HCT116 (cell line): ENCODE results near the gene PAPPA2. TPM values are rescaled to one million over a fixed set of nuclear protein-coding genes. Genes with fewer than 3 reads are reported as not detected.

Experiments used
- ATAC-seq: fragments of 200-7000 bp; cut with Tn5 transposase; 2 replicates; pipeline ENCODE4 v1.9.1; 2020; ENCODE audit warnings: mild to moderate bottlenecking, moderate library complexity
- BruUV-seq: library from RNA; stranded (reverse); fragments of 400-500 nt; replicated peaks from 2 replicates; lab custom pipeline; 2021; lab: Mats Ljungman, UMichigan
- CTCF ChIA-PET: fragments of 300-600 bp; sonication (Branson Sonifier 250); formaldehyde crosslinking; loops from one replicate; lab custom pipeline; 2021; ENCODE audit warnings: antibody characterized with exemption; lab: Charles Lee
- POLR2A ChIA-PET: fragments of 300-600, 350-600 bp; sonication (Branson Sonifier 250); formaldehyde crosslinking; loops from one replicate; lab custom pipeline; 2021; ENCODE audit warnings: antibody characterized with exemption; lab: Charles Lee
- RAD21 ChIA-PET, 2 experiments: fragments of 300-600 bp; sonication (Branson Sonifier 250); formaldehyde crosslinking; loops; one replicate each; lab custom pipeline; 2023; ENCODE audit warnings: low total read pairs in 2 of 2; ENCODE audit not compliant: uncharacterized antibody in 2 of 2, unreplicated experiment in 2 of 2, low non-redundant PET in 1 of 2; lab: Charles Lee
- DNase-seq: peaks from one replicate; pipeline ENCODE4 v3.0.0-alpha.2; 2010; ENCODE audit warnings: low read depth, low spot score
- H2AFZ ChIP-seq: fragments of 200-600 bp; shearing (Covaris generic), sonication (generic); 2 replicates; pipeline ENCODE4 v1.6.1; 2017; ENCODE audit warnings: low read depth, mixed run types, mixed read lengths, antibody characterized with exemption, low read length; ENCODE audit not compliant: poor library complexity, severe bottlenecking
- H3K27ac ChIP-seq: 2 replicates; pipeline ENCODE4 v1.5.1; 2012; ENCODE audit warnings: low read depth, low read length
- H3K27me3 ChIP-seq: fragments of 200-600 bp; sonication (generic); 2 replicates; pipeline ENCODE4 v1.6.1; 2016; ENCODE audit warnings: mixed run types, low read length, mixed read lengths; ENCODE audit not compliant: insufficient read depth
- H3K36me3 ChIP-seq, 2 experiments: fragments of 200-500 bp in 1 of 2; fragments of 200-600 bp in 1 of 2; sonication (Bioruptor generic) in 1 of 2; sonication (generic) in 1 of 2; 2 replicates each; pipeline versions ENCODE4 v1.5.1 to v1.6.1; 2014 to 2016; ENCODE audit warnings: low read length in 2 of 2, inconsistent platforms in 1 of 2, mixed read lengths in 1 of 2, mixed run types in 1 of 2; ENCODE audit not compliant: insufficient read depth in 2 of 2, control insufficient read depth in 1 of 2
- H3K4me1 ChIP-seq, 2 experiments: fragments of 200-600 bp in 1 of 2; sonication (generic) in 1 of 2; 2 replicates each; pipeline versions ENCODE4 v1.5.1 to v1.6.1; 2012 to 2017; ENCODE audit warnings: low read length in 2 of 2, inconsistent platforms in 1 of 2, mild to moderate bottlenecking in 1 of 2, mixed read lengths in 1 of 2, mixed run types in 1 of 2, moderate library complexity in 1 of 2; ENCODE audit not compliant: insufficient read depth in 2 of 2, control insufficient read depth in 1 of 2
- H3K4me2 ChIP-seq: fragments of 200-600 bp; sonication (generic); 2 replicates; pipeline ENCODE4 v1.6.1; 2017; ENCODE audit warnings: mixed run types, low read length, mixed read lengths
- H3K4me3 ChIP-seq, 2 experiments: fragments of 200-600 bp in 1 of 2; sonication (generic) in 1 of 2; replicated peaks in 1 of 2; 2 replicates each; pipeline ENCODE4 v1.5.1; 2011 to 2016; ENCODE audit warnings: low read length in 2 of 2, control low read depth in 1 of 2, low read depth in 1 of 2, mild to moderate bottlenecking in 1 of 2, mixed read lengths in 1 of 2, mixed run types in 1 of 2
- H3K79me2 ChIP-seq: fragments of 200-600 bp; sonication (generic); 2 replicates; pipeline ENCODE4 v1.6.1; 2017; ENCODE audit warnings: mild to moderate bottlenecking, mixed run types, low read length, moderate library complexity, mixed read lengths; ENCODE audit not compliant: insufficient read depth
- H3K9ac ChIP-seq: fragments of 200-600 bp; sonication (generic); 2 replicates; pipeline ENCODE4 v1.6.1; 2016; ENCODE audit warnings: low read length, mixed read lengths
- H3K9me2 ChIP-seq: fragments of 200-600 bp; sonication (generic), shearing (Covaris generic); 2 replicates; pipeline ENCODE4 v1.6.1; 2017; ENCODE audit warnings: mixed run types, mild to moderate bottlenecking, moderate library complexity; ENCODE audit not compliant: insufficient read depth
- H3K9me3 ChIP-seq, 2 experiments: fragments of 200-500 bp in 1 of 2; fragments of 200-600 bp in 1 of 2; sonication (Bioruptor generic) in 1 of 2; sonication (generic) in 1 of 2; 2 replicates each; pipeline ENCODE4 v1.6.1; 2014 to 2017; ENCODE audit warnings: low read length in 2 of 2, mixed read lengths in 2 of 2, inconsistent platforms in 1 of 2, low read depth in 1 of 2, mild to moderate bottlenecking in 1 of 2, mixed run types in 1 of 2, moderate library complexity in 1 of 2; ENCODE audit not compliant: control insufficient read depth in 1 of 2, insufficient read depth in 1 of 2
- H4K20me1 ChIP-seq: fragments of 200-600 bp; sonication (generic), shearing (Covaris generic); 2 replicates; pipeline ENCODE4 v1.6.1; 2017; ENCODE audit warnings: mixed run types, mild to moderate bottlenecking, moderate library complexity; ENCODE audit not compliant: insufficient read depth
- CBX3 ChIP-seq: IDR thresholded peaks from 2 replicates; pipeline ENCODE4 v1.6.1; 2012; ENCODE audit warnings: low read depth
- CEBPB ChIP-seq: IDR thresholded peaks from 2 replicates; pipeline ENCODE4 v1.6.1; 2012; ENCODE audit warnings: low read depth
- CTCF ChIP-seq, 3 experiments: fragments of 200-600 bp in 1 of 3; sonication (generic) in 1 of 3; IDR thresholded peaks in 2 of 3; conservative IDR thresholded peaks in 1 of 3; 2 replicates each; pipeline ENCODE4 v1.5.1; 2012 to 2017; ENCODE audit warnings: low read depth in 2 of 3, low read length in 2 of 3, antibody characterized with exemption in 1 of 3, borderline replicate concordance in 1 of 3, control low read depth in 1 of 3, mild to moderate bottlenecking in 1 of 3, mixed read lengths in 1 of 3, mixed run types in 1 of 3, moderate library complexity in 1 of 3; ENCODE audit not compliant: insufficient read depth in 1 of 3
- EZH2 ChIP-seq: fragments of 200-600 bp; sonication (generic); IDR thresholded peaks from 2 replicates; pipeline ENCODE4 v1.6.1; 2017; ENCODE audit warnings: antibody characterized with exemption, mixed run types
- EZH2phosphoT487 ChIP-seq: fragments of 200-600 bp; IDR thresholded peaks from 2 replicates; pipeline ENCODE4 v1.6.1; 2018; ENCODE audit warnings: antibody characterized with exemption, borderline replicate concordance
- FOSL1 ChIP-seq: IDR thresholded peaks from 2 replicates; pipeline ENCODE4 v1.6.1; 2012; ENCODE audit warnings: low read depth
- POLR2A ChIP-seq: IDR thresholded peaks from 2 replicates; pipeline ENCODE4 v1.7.0; 2011; ENCODE audit warnings: borderline replicate concordance; ENCODE audit not compliant: insufficient read depth, insufficient read length; ENCODE audit errors: extremely low read depth
- POLR2AphosphoS5 ChIP-seq: IDR thresholded peaks from 2 replicates; pipeline ENCODE4 v1.6.1; 2011; ENCODE audit warnings: mild to moderate bottlenecking, low read depth, low read length, moderate library complexity
- SIN3A ChIP-seq: IDR thresholded peaks from 2 replicates; pipeline ENCODE4 v1.6.1; 2012; ENCODE audit warnings: low read depth
- SRF ChIP-seq: IDR thresholded peaks from 2 replicates; pipeline ENCODE4 v1.6.1; 2012; ENCODE audit warnings: low read depth
- TCF7L2 ChIP-seq: IDR thresholded peaks from 2 replicates; pipeline ENCODE4 v1.7.0; 2011; ENCODE audit warnings: borderline replicate concordance, inconsistent platforms; ENCODE audit not compliant: insufficient read depth, insufficient read length; ENCODE audit errors: extremely low read depth
- ZFX ChIP-seq: fragments of 450-650 bp; IDR thresholded peaks from 2 replicates; pipeline ENCODE4 v1.6.1; 2017
- intact Hi-C: fragments of 100-400 bp; cut with micrococcal nuclease; formaldehyde crosslinking; loops from 2 replicates; pipeline ENCODE4 v1.10.0; 2022
- total RNA-seq: library from RNA; stranded (reverse); gene quantifications from one replicate; pipeline ENCODE4 v1.2.1, GENCODE V29; 2021; ENCODE audit not compliant: unreplicated experiment

Gene PAPPA2
- total RNA-seq, 1 experiment from 2014 or later: not detected

GRCh38 chr1:176795929-176796328 lies 333.0 kb downstream of the PAPPA2 start:
- no peak overlapping the region for H3K27ac ChIP-seq
- ATAC-seq (no peak), DNase-seq (no peak)
- H3K9me3 ChIP-seq: no peaks in the 10 kb centered on the region
- BruUV-seq: no TSS peak
- TF ChIP-seq TCF7L2 (no peak), SRF (no peak), CTCF (IDR thresholded peaks at IDR 0.05 in 2 of 3, conservative IDR thresholded peaks at IDR 0.05 in 1 of 3; ENCODE audit: borderline replicate concordance in 1 of 3, insufficient read depth in 1 of 3, low read depth in 2 of 3, low read length in 2 of 3) (no peak), FOSL1 (no peak), EZH2phosphoT487 (no peak), ZFX (no peak), POLR2AphosphoS5 (no peak), POLR2A (no peak), SIN3A (no peak), CEBPB (no peak), EZH2 (no peak), CBX3 (no peak)
- no peak overlapping the region for H3K4me2 ChIP-seq
- ChIA-PET POLR2A (no interaction called here), CTCF (no interaction called here), RAD21 (no interaction called here)
- H3K9ac ChIP-seq: no peak overlapping the region
- H3K4me1 ChIP-seq: no peaks in the 10 kb centered on the region
- H3K9me2 ChIP-seq: no peaks in the 10 kb centered on the region
- intact Hi-C loops: no loop called here
- no peaks in the 10 kb centered on the region for H4K20me1 ChIP-seq
- no peaks in the 10 kb centered on the region for H3K79me2 ChIP-seq
- no peak overlapping the region for H2AFZ ChIP-seq
- H3K4me3 ChIP-seq: no peak overlapping the region
- H3K27me3 ChIP-seq: peaks cover under 1% of the 10 kb centered on the region; the same call in 1 of the 2 replicates
- H3K36me3 ChIP-seq: no peaks in the 10 kb centered on the region
